HepG2 (cell line): ENCODE data around the gene SYT14. TPM values are rescaled to one million over a fixed set of nuclear protein-coding genes. Genes with fewer than 3 reads are reported as not detected.

Source experiments
- ATAC-seq: fragments of 200-7000 bp; cut with Tn5 transposase; 3 replicates; pipeline ENCODE4 v1.9.1; 2020; ENCODE audit warnings: mild to moderate bottlenecking, moderate library complexity
- BruUV-seq: library from RNA; stranded (reverse); fragments of 400-500 nt; replicated peaks from 2 replicates; lab custom pipeline; 2021; lab: Mats Ljungman, UMichigan
- CTCF ChIA-PET: fragments of 300-600 bp; formaldehyde crosslinking; extraction: SDS; loops from one replicate; lab custom pipeline; 2021; ENCODE audit warnings: low total read pairs, inconsistent platforms, low intra/inter-chr PET ratio; lab: Yijun Ruan, JAX
- POLR2A ChIA-PET: fragments of 350-600 bp; sonication (Branson Sonifier 250); formaldehyde crosslinking; loops from one replicate; lab custom pipeline; 2020; ENCODE audit warnings: antibody characterized with exemption, inconsistent platforms; lab: Yijun Ruan, JAX
- DNase-seq: peaks from one replicate; pipeline ENCODE4 v3.0.0-alpha.2; 2015; ENCODE audit warnings: low spot score
- FAIRE-seq: peaks from 3 replicates; lab custom pipeline; 2011; peaks lifted over from hg19 to GRCh38; lab: Jason Lieb, UNC
- H2AFZ ChIP-seq: one replicate; pipeline ENCODE4 v1.6.1; 2011; ENCODE audit warnings: low read length, inconsistent platforms
- H3K27ac ChIP-seq: fragments of 300-600 bp; 3 replicates; pipeline ENCODE4 v1.8.0; 2011; ENCODE audit warnings: mixed run types, mild to moderate bottlenecking, mixed read lengths, low read length, inconsistent platforms; ENCODE audit not compliant: insufficient read depth; ENCODE audit errors: extremely low read length
- H3K27me3 ChIP-seq, 2 experiments: fragments of 200-600 bp in 1 of 2; 2 replicates in 1 of 2; 3 replicates in 1 of 2; pipeline versions ENCODE4 v1.6.0 to v1.8.0; 2011; ENCODE audit warnings: low read length in 2 of 2, mild to moderate bottlenecking in 2 of 2, moderate library complexity in 2 of 2, inconsistent platforms in 1 of 2; ENCODE audit not compliant: insufficient read depth in 2 of 2, control insufficient read depth in 1 of 2
- H3K36me3 ChIP-seq, 2 experiments: fragments of 200-600 bp in 1 of 2; replicated peaks in 1 of 2; 2 replicates in 1 of 2; 3 replicates in 1 of 2; pipeline versions ENCODE4 v1.5.1 to v1.8.0; 2011; ENCODE audit warnings: low read length in 2 of 2, inconsistent platforms in 1 of 2; ENCODE audit not compliant: insufficient read depth in 2 of 2, control insufficient read depth in 1 of 2
- H3K4me1 ChIP-seq: 2 replicates; pipeline ENCODE4 v1.5.1; 2012; ENCODE audit warnings: low read length, inconsistent platforms; ENCODE audit not compliant: insufficient read depth
- H3K4me2 ChIP-seq: 2 replicates; pipeline ENCODE4 v1.6.0; 2011; ENCODE audit warnings: low read depth, low read length, inconsistent platforms
- H3K4me3 ChIP-seq, 3 experiments: fragments of 200-600 bp in 1 of 3; sonication (generic), shearing (Covaris generic) in 1 of 3; replicated peaks in 1 of 3; 2 replicates each; pipeline ENCODE4 v1.5.1; 2011 to 2016; ENCODE audit warnings: low read length in 3 of 3, inconsistent platforms in 2 of 3, low read depth in 2 of 3, mild to moderate bottlenecking in 2 of 3, control low read depth in 1 of 3, mixed read lengths in 1 of 3; ENCODE audit not compliant: insufficient read depth in 1 of 3
- H3K79me2 ChIP-seq: one replicate; pipeline ENCODE4 v1.6.1; 2011; ENCODE audit warnings: low read length, inconsistent platforms; ENCODE audit not compliant: insufficient read depth
- H3K9ac ChIP-seq: 2 replicates; pipeline ENCODE4 v1.6.0; 2011; ENCODE audit warnings: mild to moderate bottlenecking, low read depth, low read length, inconsistent platforms; ENCODE audit not compliant: insufficient read depth
- H3K9me3 ChIP-seq: 2 replicates; pipeline ENCODE4 v1.5.1; 2012; ENCODE audit warnings: mild to moderate bottlenecking, low read length
- H4K20me1 ChIP-seq: 2 replicates; pipeline ENCODE4 v1.6.0; 2011; ENCODE audit warnings: inconsistent platforms, mild to moderate bottlenecking, low read length, moderate library complexity; ENCODE audit not compliant: insufficient read depth
- FOXO1 ChIP-seq: sonication (generic); formaldehyde crosslinking; IDR thresholded peaks from 2 replicates; pipeline ENCODE4 v1.4.0; 2020; ENCODE audit warnings: missing genetic modification reagents
- REPIN1 ChIP-seq: sonication (generic); formaldehyde crosslinking; IDR thresholded peaks from 2 replicates; pipeline ENCODE4 v1.8.0; 2022; ENCODE audit warnings: missing genetic modification reagents, low read depth, mild to moderate bottlenecking, borderline replicate concordance
- RFXAP ChIP-seq: sonication (generic); formaldehyde crosslinking; IDR thresholded peaks from 2 replicates; pipeline ENCODE4 v1.4.0; 2020; ENCODE audit warnings: missing genetic modification reagents, borderline replicate concordance
- TCF7 ChIP-seq: sonication (generic); IDR thresholded peaks from 2 replicates; pipeline ENCODE4 v1.6.1; 2016; ENCODE audit warnings: antibody characterized with exemption, low read depth
- ZGPAT ChIP-seq: IDR thresholded peaks from 2 replicates; pipeline ENCODE4 v1.6.1; 2016; ENCODE audit warnings: mild to moderate bottlenecking
- ZNF235 ChIP-seq: sonication (generic); formaldehyde crosslinking; IDR thresholded peaks from 2 replicates; pipeline ENCODE4 v1.8.1; 2023; ENCODE audit warnings: mild to moderate bottlenecking, missing genetic modification reagents, borderline replicate concordance
- ZNF274 ChIP-seq: sonication (generic); formaldehyde crosslinking; IDR thresholded peaks from 2 replicates; pipeline ENCODE4 v1.5.1; 2020; ENCODE audit warnings: mild to moderate bottlenecking, missing genetic modification reagents
- ZNF280D ChIP-seq: sonication (generic); formaldehyde crosslinking; IDR thresholded peaks from 2 replicates; pipeline ENCODE4 v1.5.1; 2020; ENCODE audit warnings: mild to moderate bottlenecking, missing genetic modification reagents
- ZNF615 ChIP-seq: sonication (generic); formaldehyde crosslinking; IDR thresholded peaks from 2 replicates; pipeline ENCODE4 v1.5.0; 2020; ENCODE audit warnings: mild to moderate bottlenecking, missing genetic modification reagents, borderline replicate concordance
- ZNF670 ChIP-seq: sonication (generic); formaldehyde crosslinking; IDR thresholded peaks from 2 replicates; pipeline ENCODE4 v1.8.0; 2022; ENCODE audit warnings: mild to moderate bottlenecking, missing genetic modification reagents, borderline replicate concordance
- ZXDC ChIP-seq: sonication (generic); formaldehyde crosslinking; IDR thresholded peaks from 2 replicates; pipeline ENCODE4 v1.5.0; 2020; ENCODE audit warnings: mild to moderate bottlenecking, missing genetic modification reagents
- WGBS: methylation state at CpG from one replicate; pipeline ENCODE4 v1.1.6; 2017; ENCODE audit warnings: low lambda C conversion rate; 5-methylcytosine and 5-hydroxymethylcytosine counted together
- in situ Hi-C: cut with HindIII; loops from 2 replicates; pipeline ENCODE4 v1.10.0; 2017; ENCODE audit warnings: low pct_unique_long_range_greater_than_20kb; ENCODE audit not compliant: extremely low pct_ligation_motif_present
- intact Hi-C: fragments of 100-400 bp; cut with micrococcal nuclease; formaldehyde crosslinking; loops from one replicate; pipeline ENCODE4 v1.10.0; 2022; ENCODE audit not compliant: unreplicated experiment
- polyA plus RNA-seq, 8 experiments: library from polyadenylated mRNA; depleted of rRNA in 3 of 8; stranded (reverse) in 7 of 8; unstranded in 1 of 8; fragments of >200 nt; fragmentation: Illumina TruSeq in 4 of 8; extraction: Trizol in 4 of 8; gene quantifications; 2 replicates each; pipeline versions ENCODE4 v1.2.1 to v1.2.3, GENCODE V29; 2011 to 2016; ENCODE audit warnings: low read depth in 4 of 8, missing spikeins in 1 of 8, mixed read lengths in 1 of 8; ENCODE audit not compliant: insufficient read depth in 1 of 8
- total RNA-seq, 5 experiments: library from RNA; depleted of rRNA; stranded (reverse); fragments of >200 nt; fragmentation: Illumina TruSeq; extraction: Trizol; gene quantifications; 2 replicates each; pipeline ENCODE4 v1.2.3, GENCODE V29; 2016; ENCODE audit warnings: low read depth in 1 of 5

SYT14 gene
- total and polyA plus RNA-seq, 2 of the 13 experiments (the other 11 are each of a cell fraction or from before 2014, with no cell fraction given): not detected

- H3K4me3 ChIP-seq: no peak overlapping the region
- DNase-seq: no peak
- H3K4me2 ChIP-seq: no peak overlapping the region
- H3K4me1 ChIP-seq: no peaks in the 10 kb centered on the region
- no TSS peak for BruUV-seq
- no peaks in the 10 kb centered on the region for H3K27me3 ChIP-seq
- intact Hi-C loops: no loop called here
- no peak for ATAC-seq
- in situ Hi-C loops: no loop called here
- no peaks in the 10 kb centered on the region for H3K9me3 ChIP-seq
- CTCF ChIA-PET: no interaction called here
- H3K36me3 ChIP-seq: no peaks in the 10 kb centered on the region
- POLR2A ChIA-PET: no interaction called here
- WGBS: no CpG with 5 or more reads among the region's 3 CpGs
- H3K79me2 ChIP-seq: no peaks in the 10 kb centered on the region
- H4K20me1 ChIP-seq: no peaks in the 10 kb centered on the region
- no peak overlapping the region for H3K27ac ChIP-seq
- TF ChIP-seq REPIN1 (CRISPR knock-in tag): no peak
- TF ChIP-seq ZNF280D (CRISPR knock-in tag): no peak
- TF ChIP-seq TCF7: no peak
- no peak for TF ChIP-seq ZGPAT (CRISPR knock-in tag)
- TF ChIP-seq ZNF235: no peak
- no peak for TF ChIP-seq ZNF615 (CRISPR knock-in tag)
- TF ChIP-seq ZNF670: no peak
- no peak for TF ChIP-seq FOXO1 (CRISPR knock-in tag)
- TF ChIP-seq ZXDC: no peak
- TF ChIP-seq RFXAP (CRISPR knock-in tag): no peak
- TF ChIP-seq ZNF274 (CRISPR knock-in tag): no peak
- H3K9ac ChIP-seq: no peak overlapping the region
- H2AFZ ChIP-seq: no peak overlapping the region
- FAIRE-seq: no peak
Observed at GRCh38 chr1:209911746-209912145, 26.3 kb upstream of the SYT14 start.
